Tibial artery (tissue), 4 donors: ENCODE data around the gene USE1.
"Not testable (repeated sequence)": the region's sequence is repeated elsewhere in the genome, so short reads cannot be mapped to it uniquely, and the experiment has no call there.

Experiments
- DNase-seq, 2 donors: peaks; one replicate each; pipeline ENCODE4 v3.0.0-alpha.2; 2019
- H3K27ac ChIP-seq, 2 donors: fragments of 200-600 bp; sonication (generic) in 1 of 2; 1 replicate in 1 of 2; 2 replicates in 1 of 2; pipeline ENCODE4 v1.5.1; 2018 to 2019; ENCODE audit warnings: mild to moderate bottlenecking in 1 of 2
- H3K27me3 ChIP-seq, 2 donors: fragments of 200-600 bp; sonication (generic) in 1 of 2; one replicate each; pipeline versions ENCODE4 v1.5.1 to v1.6.0; 2016 to 2019
- H3K36me3 ChIP-seq, 3 donors: fragments of 200-600 bp; sonication (generic) in 2 of 3; one replicate each; pipeline ENCODE4 v1.5.1; 2016 to 2019; ENCODE audit warnings: mild to moderate bottlenecking in 2 of 3
- H3K4me1 ChIP-seq, 4 donors: fragments of 200-600 bp; sonication (generic) in 2 of 4; 1 replicate in 3 of 4; 2 replicates in 1 of 4; pipeline ENCODE4 v1.5.1; 2016 to 2019
- H3K4me3 ChIP-seq, 2 donors: fragments of 200-600 bp; sonication (generic) in 1 of 2; 1 replicate in 1 of 2; 2 replicates in 1 of 2; pipeline ENCODE4 v1.5.1; 2018 to 2019; ENCODE audit warnings: mild to moderate bottlenecking in 2 of 2
- H3K9me3 ChIP-seq, 3 donors: fragments of 200-600 bp; sonication (generic) in 1 of 3; one replicate each; pipeline ENCODE4 v1.5.1; 2016 to 2019
- CTCF ChIP-seq, 2 experiments: fragments of 200-600 bp in 1 of 2; fragments of 450-650 bp in 1 of 2; IDR thresholded peaks; one replicate each; pipeline ENCODE4 v1.5.1; 2017 to 2019; ENCODE audit warnings: antibody characterized with exemption in 2 of 2, mild to moderate bottlenecking in 1 of 2, moderate library complexity in 1 of 2
- intact Hi-C: fragments of 100-400 bp; cut with DNase I; formaldehyde crosslinking; loops from one replicate; pipeline ENCODE4 v1.15.0; 2023; ENCODE audit warnings: low total_unique reads

USE1 gene

GRCh38 chr19:17185590-17185989 is 29.6 kb upstream of the USE1 start:
- intact Hi-C loops: no loop called here
- no peak overlapping the region for H3K4me3 ChIP-seq
- H3K4me1 ChIP-seq: no peaks in the 10 kb centered on the region
- H3K9me3 ChIP-seq: no peaks in the 10 kb centered on the region
- TF ChIP-seq CTCF (IDR thresholded peaks at IDR 0.05): no peak
- peaks cover 90 to 100% (median 91%) of the 10 kb centered on the region in 3 donors for H3K36me3 ChIP-seq
- no peak overlapping the region for H3K27ac ChIP-seq
- DNase-seq: no peak
- H3K27me3 ChIP-seq: no peaks in the 10 kb centered on the region

DNA sequence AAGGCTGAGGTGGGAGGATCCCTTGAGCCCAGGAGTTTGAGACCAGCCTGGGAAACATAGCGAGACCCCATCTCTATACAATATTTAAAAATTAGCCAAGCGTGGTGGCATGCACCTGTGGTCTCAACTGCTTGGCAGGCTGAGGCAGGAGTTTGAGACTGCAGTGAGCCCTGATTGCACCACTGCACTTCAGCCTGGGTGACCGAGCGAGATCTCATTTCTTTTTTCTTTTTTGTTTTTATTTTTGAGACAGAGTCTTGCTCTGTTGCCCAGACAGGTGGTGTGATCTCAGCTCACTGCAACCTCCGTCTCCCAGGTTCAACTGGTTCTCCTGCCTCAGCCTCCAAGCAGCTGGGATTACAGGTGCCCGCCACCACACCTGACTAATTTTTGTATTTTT is 23.4 kb upstream of the USE1 start:
- H3K36me3 ChIP-seq: peaks cover 92 to 100% (median 92%) of the 10 kb centered on the region in 3 donors
- H3K9me3 ChIP-seq, H3K27ac ChIP-seq, H3K4me3 ChIP-seq, H3K27me3 ChIP-seq, intact Hi-C loops, H3K4me1 ChIP-seq, DNase-seq: not testable (repeated sequence)

DNA sequence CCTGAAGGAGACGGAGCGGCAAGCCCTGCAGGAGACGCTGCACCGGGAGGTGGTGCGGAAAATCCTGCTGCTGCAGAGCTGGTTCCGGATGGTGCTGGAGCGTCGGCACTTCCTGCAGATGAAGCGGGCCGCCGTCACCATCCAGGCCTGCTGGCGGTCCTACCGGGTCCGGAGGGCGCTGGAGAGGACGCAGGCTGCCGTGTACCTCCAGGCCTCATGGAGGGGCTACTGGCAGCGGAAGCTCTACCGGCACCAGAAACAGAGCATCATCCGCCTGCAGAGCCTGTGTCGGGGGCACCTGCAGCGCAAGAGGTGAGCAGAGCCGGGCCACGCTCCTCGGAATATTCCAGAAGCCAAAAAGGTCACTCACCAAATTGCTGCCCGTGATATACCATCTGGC is 22.4 kb upstream of the USE1 start:
- TF ChIP-seq CTCF (IDR thresholded peaks at IDR 0.05): no peak
- H3K36me3 ChIP-seq: peaks cover 88 to 100% (median 94%) of the 10 kb centered on the region in 3 donors
- no peak overlapping the region for H3K27ac ChIP-seq
- no peak for DNase-seq
- H3K27me3 ChIP-seq: no peaks in the 10 kb centered on the region
- H3K4me3 ChIP-seq: no peak overlapping the region
- no peaks in the 10 kb centered on the region for H3K4me1 ChIP-seq
- intact Hi-C loops: no loop called here
- H3K9me3 ChIP-seq: no peaks in the 10 kb centered on the region

GRCh38 chr19:17194608-17195007 is 20.5 kb upstream of the USE1 start:
- no peaks in the 10 kb centered on the region for H3K4me1 ChIP-seq
- no peak overlapping the region for H3K27ac ChIP-seq
- no peaks in the 10 kb centered on the region for H3K9me3 ChIP-seq
- DNase-seq: no peak
- peaks cover 85 to 100% (median 87%) of the 10 kb centered on the region in 3 donors for H3K36me3 ChIP-seq
- no peaks in the 10 kb centered on the region for H3K27me3 ChIP-seq
- intact Hi-C loops: no loop called here
- TF ChIP-seq CTCF (IDR thresholded peaks at IDR 0.05): no peak
- H3K4me3 ChIP-seq: no peak overlapping the region

- Histone ChIP-seq H3K9me3 (no peaks in the 10 kb centered on the region), H3K4me1 (no peaks in the 10 kb centered on the region), H3K27me3 (no peaks in the 10 kb centered on the region), H3K27ac (no peak overlapping the region), H3K4me3 (no peak overlapping the region), H3K36me3 (peaks cover 86 to 100% (median 87%) of the 10 kb centered on the region in 3 donors)
- intact Hi-C loops: no loop called here
- no peak for DNase-seq
- TF ChIP-seq CTCF (IDR thresholded peaks at IDR 0.05): no peak
Observed at GRCh38 chr19:17195106-17195505, 20.1 kb upstream of the USE1 start.

DNA sequence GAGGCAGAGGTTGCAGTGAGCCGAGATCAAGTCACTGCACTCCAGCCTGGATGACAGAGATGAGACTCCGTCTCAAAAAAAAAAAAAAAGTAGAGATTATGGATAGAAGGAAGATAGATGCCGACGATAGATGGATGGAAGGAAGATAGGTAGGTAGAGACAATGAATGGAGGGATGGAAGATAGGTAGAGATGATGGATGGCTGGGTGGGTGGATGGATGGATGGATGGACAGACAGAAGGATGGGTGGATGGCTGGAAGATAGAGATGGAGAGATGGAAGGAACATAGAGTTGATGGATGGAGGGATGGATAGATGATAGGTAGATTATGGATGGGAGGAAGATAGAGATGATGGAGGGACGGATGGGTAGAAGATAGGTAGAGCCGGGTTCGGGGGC is 18.5 kb upstream of the USE1 start:
- no peak for DNase-seq
- intact Hi-C loops: no loop called here
- TF ChIP-seq CTCF (IDR thresholded peaks at IDR 0.05): no peak
- no peaks in the 10 kb centered on the region for H3K9me3 ChIP-seq
- H3K4me1 ChIP-seq: no peaks in the 10 kb centered on the region
- H3K27ac ChIP-seq: no peak overlapping the region
- no peak overlapping the region for H3K4me3 ChIP-seq
- H3K27me3 ChIP-seq: no peaks in the 10 kb centered on the region
- H3K36me3 ChIP-seq: peaks cover 86 to 100% (median 87%) of the 10 kb centered on the region in 3 donors
